Stimulated activated CD4-positive, alpha-beta T cell treated with anti-CD3 and anti-CD28 coated beads, TNF-alpha, amount 100 ng/mL, for 24 hours (primary cell): ENCODE measurements around the gene SOWAHA.
"Not testable (repeated sequence)": the region's sequence is repeated elsewhere in the genome, so short reads cannot be mapped to it uniquely, and the experiment has no call there.

Source experiments
- DNase-seq, 3 experiments: peaks; one replicate each; pipeline ENCODE4 v3.0.0-alpha.2; 2020; ENCODE audit warnings: low read depth in 3 of 3

The SOWAHA gene

DNA sequence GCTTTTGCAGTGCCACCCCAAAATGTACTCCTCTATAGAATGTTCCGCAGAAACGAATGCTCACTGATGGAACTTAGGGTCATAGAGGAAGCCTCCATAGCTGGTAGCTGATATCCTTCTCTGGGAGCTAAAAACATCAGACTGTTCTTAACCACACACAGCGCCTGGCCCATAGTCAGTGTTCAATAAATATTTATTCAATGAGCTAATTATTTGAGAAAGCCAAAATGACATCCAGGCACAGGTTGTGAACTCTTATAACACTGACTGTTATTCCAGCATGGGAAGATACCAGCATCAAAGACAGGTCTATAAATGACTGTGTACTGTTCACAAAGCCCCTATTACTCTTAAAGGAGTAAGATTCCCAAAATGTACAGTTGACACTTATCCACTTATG lies 40.2 kb downstream of the SOWAHA start:
- no peak for DNase-seq

GRCh38 chr5:132853790-132854189 lies 40.7 kb downstream of the SOWAHA start:
- no peak for DNase-seq

- DNase-seq, result no peak
Measured at GRCh38 chr5:132854301-132854700, 41.2 kb downstream of the SOWAHA start.

GRCh38 chr5:132854992-132855391 lies 41.9 kb downstream of the SOWAHA start:
- not testable (repeated sequence) for DNase-seq

- DNase-seq, result no peak
Measured at GRCh38 chr5:132856011-132856410, 42.9 kb downstream of the SOWAHA start.

- DNase-seq, result no peak
Measured at GRCh38 chr5:132859889-132860437, 46.9 kb downstream of the SOWAHA start.

DNA sequence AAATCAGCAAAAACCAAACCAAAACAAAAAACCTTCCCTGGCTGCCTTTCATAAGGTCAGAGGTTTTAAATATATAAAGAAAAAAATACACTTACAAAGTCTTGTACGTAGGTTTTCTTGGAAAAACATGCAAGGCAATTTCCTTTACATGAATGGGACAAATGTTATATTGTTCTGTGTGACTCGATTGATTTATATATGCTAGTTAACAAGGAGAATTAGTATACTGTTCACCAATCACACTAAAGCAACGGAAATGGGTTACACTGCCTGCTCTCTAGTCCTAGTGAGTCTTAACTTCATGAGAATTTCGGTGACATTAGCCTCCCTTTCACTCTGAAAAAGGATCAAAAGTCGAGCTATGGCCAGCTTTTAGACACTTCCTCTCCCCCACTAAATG lies 47.6 kb downstream of the SOWAHA start:
- no peak for DNase-seq

DNA sequence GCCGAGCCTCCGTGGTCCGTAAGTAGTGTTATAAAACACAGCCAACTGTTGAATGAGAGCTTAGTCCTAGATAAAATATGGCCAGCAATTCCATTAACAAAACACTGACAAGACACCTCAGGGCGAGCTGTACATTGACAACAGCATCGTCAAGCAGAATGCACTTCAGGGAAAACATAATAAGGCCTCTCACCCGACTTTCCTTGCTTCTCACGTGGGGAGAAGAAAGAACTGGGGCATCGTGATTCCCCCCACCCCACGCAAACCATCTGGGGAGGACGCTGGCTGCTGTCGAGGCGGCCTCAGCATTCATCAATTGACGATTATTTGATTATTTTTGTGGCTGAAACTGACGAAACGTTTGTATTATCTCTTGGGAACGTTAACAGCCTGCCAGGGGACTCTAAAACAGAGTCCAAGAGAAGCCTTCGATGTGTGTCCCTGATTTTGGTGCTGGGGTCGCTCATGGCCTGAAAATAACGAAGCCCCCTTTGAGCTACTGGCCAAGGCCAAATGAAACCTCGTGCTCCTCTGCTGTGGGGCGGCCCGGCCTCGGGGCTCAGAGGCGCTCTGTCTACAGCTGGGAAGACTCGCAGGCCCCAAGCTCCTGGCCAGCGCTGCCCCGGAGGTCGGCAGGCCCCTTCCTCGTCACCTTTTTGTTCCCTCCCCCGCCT lies 52.7 kb downstream of the SOWAHA start:
- no peak for DNase-seq
